Measurements from ENCODE around the gene TRERF1. TPM values are rescaled to one million over a fixed set of nuclear protein-coding genes. Genes with fewer than 3 reads are reported as not detected.

Gene TRERF1
- total RNA-seq, 2 donors from 2014 or later = 3.5 to 3.8 TPM

DNA sequence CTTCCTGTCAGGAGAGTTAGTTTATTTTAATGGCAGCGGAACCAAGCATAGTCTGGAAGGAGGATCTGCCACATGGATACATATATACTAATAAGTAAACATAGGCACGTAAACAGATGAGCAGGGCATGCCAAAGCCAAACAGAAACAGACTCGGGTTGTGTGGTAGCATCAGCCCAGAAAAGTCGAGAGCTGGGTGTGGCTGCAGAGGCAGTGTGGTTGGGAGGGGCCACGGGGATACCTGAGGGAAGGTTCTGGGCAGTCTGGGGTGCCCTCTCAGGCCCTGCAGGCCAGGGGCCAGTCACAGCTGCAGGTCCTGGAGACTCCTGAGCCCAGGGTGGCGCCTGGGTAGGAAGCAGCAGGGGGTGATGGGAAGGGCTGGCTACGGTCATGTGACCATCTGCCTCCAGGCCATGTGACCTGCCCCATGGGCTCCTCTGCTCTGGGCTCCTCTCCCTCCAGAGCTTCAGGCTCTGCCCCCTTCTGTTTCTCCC is 191.3 kb downstream of the TRERF1 start:
- Histone ChIP-seq H3K4me1 (no peaks in the 10 kb centered on the region), H3K27me3 (no peaks in the 10 kb centered on the region), H3K27ac (peak overlapping the region; percentile 28), H3K9ac (ENCODE audit: low read depth in 2 of 2, low read length in 2 of 2) (no peak overlapping the region), H3K36me3 (no peaks in the 10 kb centered on the region), H3K4me3 (no peak overlapping the region), H3K9me3 (no peaks in the 10 kb centered on the region)
- intact Hi-C loops (cut with DNase I) = loop anchor here (5.0 kb wide), 1 partner anchor 287 kb away; no protein-coding TSS in a partner anchor
- no peak for TF ChIP-seq CTCF (IDR thresholded peaks at IDR 0.05)
- no peak for DNase-seq

DNA sequence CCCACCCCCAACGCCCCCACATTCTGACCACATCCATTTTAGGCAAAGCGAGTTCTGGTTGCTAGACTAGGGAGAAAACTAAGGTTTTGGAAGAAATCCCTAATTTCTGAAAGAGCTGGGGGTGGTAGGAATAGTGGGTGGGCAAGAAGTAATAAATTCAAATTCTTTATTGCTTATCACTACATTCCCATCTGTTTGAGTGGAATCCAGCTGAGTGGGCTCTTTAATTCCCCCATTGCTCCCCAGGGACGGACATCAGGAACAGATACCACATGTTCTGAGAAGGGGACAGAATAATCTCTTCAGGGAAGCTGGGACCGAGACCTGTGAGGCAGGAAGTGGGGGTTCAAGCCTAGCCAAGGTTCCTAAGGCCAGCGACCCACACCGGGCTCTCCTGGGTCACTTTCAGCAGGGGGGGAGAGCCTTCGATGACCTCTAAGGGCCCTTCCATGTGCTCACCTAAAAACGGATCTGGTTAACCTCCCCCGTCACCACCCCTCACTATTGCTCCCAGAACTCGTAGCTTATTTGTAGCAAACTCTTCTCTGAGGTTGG is 191.8 kb downstream of the TRERF1 start:
- no peak for TF ChIP-seq CTCF (IDR thresholded peaks at IDR 0.05)
- H3K9ac ChIP-seq (ENCODE audit: low read depth in 2 of 2, low read length in 2 of 2) = no peak overlapping the region
- DNase-seq = no peak
- H3K4me3 ChIP-seq = no peak overlapping the region
- intact Hi-C loops (cut with DNase I) = loop anchor here (5.0 kb wide), 1 partner anchor 287 kb away; no protein-coding TSS in a partner anchor
- peak overlapping the region; percentile 28 for H3K27ac ChIP-seq
- H3K9me3 ChIP-seq = no peaks in the 10 kb centered on the region
- H3K4me1 ChIP-seq = no peaks in the 10 kb centered on the region
- H3K36me3 ChIP-seq = no peaks in the 10 kb centered on the region
- H3K27me3 ChIP-seq = no peaks in the 10 kb centered on the region

GRCh38 chr6:42259286-42259685 is 192.4 kb downstream of the TRERF1 start:
- Histone ChIP-seq H3K4me1 (no peaks in the 10 kb centered on the region), H3K36me3 (no peaks in the 10 kb centered on the region), H3K9me3 (no peaks in the 10 kb centered on the region), H3K4me3 (no peak overlapping the region), H3K27ac (no peak overlapping the region), H3K27me3 (no peaks in the 10 kb centered on the region), H3K9ac (ENCODE audit: low read depth in 2 of 2, low read length in 2 of 2) (no peak overlapping the region)
- no peak for DNase-seq
- no peak for TF ChIP-seq CTCF (IDR thresholded peaks at IDR 0.05)
- intact Hi-C loops (cut with DNase I) = no loop called here

- no peaks in the 10 kb centered on the region for H3K36me3 ChIP-seq
Measured at GRCh38 chr6:42257614-42258013, 194.1 kb downstream of the TRERF1 start.

GRCh38 chr6:42257063-42257462 is 194.7 kb downstream of the TRERF1 start:
- Histone ChIP-seq H3K27ac (no peak overlapping the region), H3K4me3 (no peak overlapping the region), H3K9me3 (no peaks in the 10 kb centered on the region), H3K36me3 (no peaks in the 10 kb centered on the region), H3K9ac (ENCODE audit: low read depth in 2 of 2, low read length in 2 of 2) (no peak overlapping the region), H3K27me3 (no peaks in the 10 kb centered on the region), H3K4me1 (no peaks in the 10 kb centered on the region)
- no peak for DNase-seq
- no peak for TF ChIP-seq CTCF (IDR thresholded peaks at IDR 0.05)
- intact Hi-C loops (cut with DNase I) = no loop called here

More at GRCh38 chr6:42257614-42258013, 194.1 kb downstream of the TRERF1 start:
- Histone ChIP-seq H3K9me3 (no peaks in the 10 kb centered on the region), H3K27me3 (no peaks in the 10 kb centered on the region), H3K4me1 (no peaks in the 10 kb centered on the region), H3K27ac (no peak overlapping the region), H3K4me3 (no peak overlapping the region), H3K9ac (ENCODE audit: low read depth in 2 of 2, low read length in 2 of 2) (no peak overlapping the region)
- no peak for TF ChIP-seq CTCF (IDR thresholded peaks at IDR 0.05)
- DNase-seq = no peak
- intact Hi-C loops (cut with DNase I) = no loop called here
